Coronary artery (tissue), 2 donors: ENCODE results near the gene AFF3.

ENCODE experiments used
- DNase-seq: peaks from one replicate; pipeline ENCODE4 v3.0.0-alpha.2; 2017; ENCODE audit warnings: low spot score
- H3K27ac ChIP-seq, 2 donors: fragments of 200-600 bp; sonication (generic); one replicate each; pipeline ENCODE4 v1.5.1; 2016 to 2019
- H3K4me3 ChIP-seq: fragments of 200-600 bp; sonication (generic); 2 replicates; pipeline ENCODE4 v1.5.1; 2016; ENCODE audit warnings: mild to moderate bottlenecking, moderate library complexity
- CTCF ChIP-seq: fragments of 200-600 bp; sonication (generic); IDR thresholded peaks from one replicate; pipeline ENCODE4 v1.5.1; 2019; ENCODE audit warnings: antibody characterized with exemption

AFF3 gene

GRCh38 chr2:99898336-99899048 lies 243.9 kb downstream of the AFF3 start:
- no peak overlapping the region for H3K27ac ChIP-seq
- no peak overlapping the region for H3K4me3 ChIP-seq
- no peak for TF ChIP-seq CTCF
- DNase-seq = no peak

- DNase-seq = no peak
- TF ChIP-seq CTCF = no peak
- Histone ChIP-seq H3K4me3 (no peak overlapping the region), H3K27ac (no peak overlapping the region)
These were observed 251.0 kb downstream of the AFF3 start for GRCh38 chr2:99891428-99891780.

- DNase-seq = no peak
- Histone ChIP-seq H3K27ac (no peak overlapping the region), H3K4me3 (no peak overlapping the region)
- no peak for TF ChIP-seq CTCF
These were observed 251.6 kb downstream of the AFF3 start for GRCh38 chr2:99890568-99891427.

GRCh38 chr2:99888617-99889016 lies 253.8 kb downstream of the AFF3 start:
- DNase-seq = no peak
- no peak for TF ChIP-seq CTCF
- H3K27ac ChIP-seq = no peak overlapping the region
- H3K4me3 ChIP-seq = no peak overlapping the region

- no peak for DNase-seq
- H3K27ac ChIP-seq = no peak overlapping the region
- no peak for TF ChIP-seq CTCF
- H3K4me3 ChIP-seq = no peak overlapping the region
These were observed 256.0 kb downstream of the AFF3 start for GRCh38 chr2:99886418-99886817.

- DNase-seq = no peak
- H3K4me3 ChIP-seq = no peak overlapping the region
- no peak overlapping the region for H3K27ac ChIP-seq
- no peak for TF ChIP-seq CTCF
These were observed 259.0 kb downstream of the AFF3 start for GRCh38 chr2:99883358-99883757.
